ENCODE data around the gene TOR2A. TPM values are rescaled to one million over a fixed set of nuclear protein-coding genes. Genes with fewer than 3 reads are reported as not detected.

Gene TOR2A
- total RNA-seq, 1 donor from 2014 or later: not detected

DNA sequence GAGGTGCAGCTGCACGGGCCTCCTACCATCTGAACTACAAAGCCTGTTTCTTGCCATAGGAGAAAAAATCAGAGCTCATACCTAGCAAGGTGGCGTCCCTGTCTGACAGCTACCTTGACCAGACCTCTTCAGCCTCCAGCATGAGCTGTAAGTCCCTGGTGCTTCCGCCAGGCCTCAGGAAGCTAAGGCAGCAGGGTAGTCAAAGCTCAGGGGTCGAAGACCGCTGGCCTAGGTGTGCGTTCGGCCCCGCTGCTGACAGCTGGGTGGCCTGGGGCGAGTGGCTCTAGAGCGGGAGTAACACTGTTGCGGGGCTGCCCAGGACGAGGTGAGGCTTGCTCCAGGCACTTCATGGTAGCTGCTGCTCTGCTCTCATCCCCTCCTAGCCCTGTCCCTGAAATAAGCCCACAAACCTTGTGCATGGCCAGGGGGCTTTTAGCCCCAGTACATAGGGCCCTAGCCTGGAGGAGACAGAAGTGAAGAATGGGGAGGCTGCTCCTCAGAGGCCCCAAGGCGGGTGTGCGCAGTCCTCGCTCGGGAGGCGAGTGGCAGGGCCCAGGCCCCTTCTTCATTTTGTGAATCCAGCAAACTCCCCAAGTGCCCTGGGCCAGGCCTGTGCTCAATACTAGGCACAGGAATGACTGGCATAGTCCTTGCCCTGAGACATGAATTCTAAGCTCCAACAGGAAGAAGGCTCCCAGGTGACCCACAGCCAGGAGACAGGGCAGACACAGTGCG, 5.4 kb downstream of the TOR2A start:
- Histone ChIP-seq H3K4me3 (no peak overlapping the region), H3K9me3 (no peaks in the 10 kb centered on the region), H3K27ac (no peak overlapping the region), H3K36me3 (peaks cover 0 to 19% of the 10 kb centered on the region in 2 donors), H3K4me1 (peaks cover 7% of the 10 kb centered on the region in 2 donors), H3K27me3 (no peaks in the 10 kb centered on the region)
- TF ChIP-seq, protein P1, sequence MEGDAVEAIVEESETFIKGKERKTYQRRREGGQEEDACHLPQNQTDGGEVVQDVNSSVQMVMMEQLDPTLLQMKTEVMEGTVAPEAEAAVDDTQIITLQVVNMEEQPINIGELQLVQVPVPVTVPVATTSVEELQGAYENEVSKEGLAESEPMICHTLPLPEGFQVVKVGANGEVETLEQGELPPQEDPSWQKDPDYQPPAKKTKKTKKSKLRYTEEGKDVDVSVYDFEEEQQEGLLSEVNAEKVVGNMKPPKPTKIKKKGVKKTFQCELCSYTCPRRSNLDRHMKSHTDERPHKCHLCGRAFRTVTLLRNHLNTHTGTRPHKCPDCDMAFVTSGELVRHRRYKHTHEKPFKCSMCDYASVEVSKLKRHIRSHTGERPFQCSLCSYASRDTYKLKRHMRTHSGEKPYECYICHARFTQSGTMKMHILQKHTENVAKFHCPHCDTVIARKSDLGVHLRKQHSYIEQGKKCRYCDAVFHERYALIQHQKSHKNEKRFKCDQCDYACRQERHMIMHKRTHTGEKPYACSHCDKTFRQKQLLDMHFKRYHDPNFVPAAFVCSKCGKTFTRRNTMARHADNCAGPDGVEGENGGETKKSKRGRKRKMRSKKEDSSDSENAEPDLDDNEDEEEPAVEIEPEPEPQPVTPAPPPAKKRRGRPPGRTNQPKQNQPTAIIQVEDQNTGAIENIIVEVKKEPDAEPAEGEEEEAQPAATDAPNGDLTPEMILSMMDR (IDR thresholded peaks at IDR 0.05): no peak
- intact Hi-C loops (cut with DNase I): no loop called here
- no peak for DNase-seq (ENCODE audit: low spot score in 2 of 2)

DNA sequence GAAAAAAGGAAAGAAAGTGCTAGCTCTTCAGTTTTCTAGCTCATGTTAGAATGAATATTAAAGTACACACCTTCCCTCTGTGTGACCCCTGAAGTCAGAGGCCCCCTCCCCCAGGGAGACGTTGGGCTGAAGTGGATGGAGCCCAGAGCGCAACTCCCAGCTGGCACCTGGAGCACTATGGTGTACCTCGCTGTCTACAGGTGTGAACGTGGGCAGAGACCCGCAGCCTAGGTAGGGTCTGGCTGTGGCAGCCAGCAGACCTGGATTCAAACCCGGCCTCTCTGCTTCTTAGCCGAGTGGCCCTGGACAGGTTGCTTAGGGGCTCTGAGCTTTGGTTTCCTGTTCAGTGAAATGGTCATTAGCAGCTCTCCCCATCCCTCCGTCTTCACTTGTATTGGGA, 6.3 kb downstream of the TOR2A start:
- TF ChIP-seq, protein P1 (IDR thresholded peaks at IDR 0.05): no peak
- Histone ChIP-seq H3K27ac (no peak overlapping the region), H3K27me3 (no peaks in the 10 kb centered on the region), H3K4me3 (no peak overlapping the region), H3K4me1 (peaks cover 2 to 9% of the 10 kb centered on the region in 2 donors), H3K9me3 (no peaks in the 10 kb centered on the region), H3K36me3 (peaks cover 0 to 19% of the 10 kb centered on the region in 2 donors)
- intact Hi-C loops (cut with DNase I): no loop called here
- DNase-seq (ENCODE audit: low spot score in 2 of 2): no peak

DNA sequence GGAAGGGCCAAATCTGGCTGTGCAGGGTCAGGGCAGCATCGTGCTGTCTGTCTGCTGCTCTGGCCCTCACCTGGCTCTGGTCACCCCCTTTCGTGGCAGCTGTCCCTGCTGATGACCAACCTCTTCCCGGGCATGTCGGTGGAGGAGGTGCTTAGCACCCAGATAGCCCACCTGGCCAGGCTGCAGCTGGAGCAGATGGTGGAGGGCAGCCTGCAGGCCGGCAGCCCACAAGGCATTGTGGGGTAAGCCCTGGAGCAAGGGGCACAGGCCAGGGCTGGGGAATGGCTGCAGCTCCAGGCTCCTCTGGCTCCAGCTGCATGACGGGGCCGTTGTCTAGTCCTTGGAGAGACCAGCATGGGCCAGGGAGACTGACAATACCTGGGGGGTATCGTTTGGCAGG, 8.2 kb downstream of the TOR2A start:
- no peak for DNase-seq (ENCODE audit: low spot score in 2 of 2)
- Histone ChIP-seq H3K4me3 (no peak overlapping the region), H3K36me3 (peaks cover 0 to 8% of the 10 kb centered on the region in 2 donors), H3K4me1 (peaks cover 2 to 11% of the 10 kb centered on the region in 2 donors), H3K9me3 (no peaks in the 10 kb centered on the region), H3K27me3 (no peaks in the 10 kb centered on the region), H3K27ac (no peak overlapping the region)
- TF ChIP-seq, protein P1 (IDR thresholded peaks at IDR 0.05): no peak
- intact Hi-C loops (cut with DNase I): no loop called here

DNA sequence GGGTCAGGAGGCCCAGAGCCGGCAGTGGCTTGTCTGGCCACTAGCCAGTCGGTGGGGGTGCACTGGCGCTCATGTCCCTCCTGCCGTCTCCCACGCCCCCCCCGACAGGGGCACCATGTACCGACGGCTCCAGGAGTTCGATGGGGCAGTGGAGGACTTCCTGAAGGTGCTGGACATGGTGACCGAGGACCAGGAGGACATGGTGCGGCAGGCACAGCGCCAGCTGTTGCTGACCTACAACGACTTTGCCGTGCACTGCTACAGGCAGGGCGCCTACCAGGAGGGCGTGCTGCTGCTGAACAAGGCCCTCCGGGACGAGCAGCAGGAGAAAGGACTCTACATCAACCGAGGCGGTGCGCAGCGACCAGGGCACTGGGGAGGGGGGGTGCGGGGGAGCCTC, 11.1 kb downstream of the TOR2A start:
- Histone ChIP-seq H3K9me3 (no peaks in the 10 kb centered on the region), H3K27ac (no peak overlapping the region), H3K36me3 (no peaks in the 10 kb centered on the region), H3K4me3 (no peak overlapping the region), H3K4me1 (peaks cover 2 to 11% of the 10 kb centered on the region in 2 donors), H3K27me3 (no peaks in the 10 kb centered on the region)
- intact Hi-C loops (cut with DNase I): loop anchor here (5.0 kb wide), 1 partner anchor 212 kb away; no protein-coding TSS in a partner anchor
- no peak for DNase-seq (ENCODE audit: low spot score in 2 of 2)
- TF ChIP-seq, protein P1 (IDR thresholded peaks at IDR 0.05): no peak

DNA sequence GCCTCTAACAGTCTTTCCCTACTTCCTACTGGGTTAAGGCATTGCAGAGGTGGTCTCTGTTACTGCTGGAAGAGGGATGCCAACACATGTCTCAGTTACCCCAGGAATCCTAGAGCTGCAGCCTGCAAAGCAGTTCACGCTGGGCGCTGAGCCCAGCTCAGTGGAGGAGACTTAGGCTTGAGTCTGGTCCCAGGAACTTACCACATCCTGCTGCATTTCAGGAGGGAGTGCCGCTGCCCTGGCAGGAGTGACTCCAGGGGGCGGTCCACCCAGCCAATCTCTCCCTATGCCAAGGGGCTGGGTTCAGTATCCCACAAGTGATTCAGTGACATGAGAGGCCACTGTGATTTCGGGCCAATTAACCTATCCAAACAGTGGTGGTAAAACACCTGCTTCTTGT, 11.7 kb downstream of the TOR2A start:
- TF ChIP-seq, protein P1 (IDR thresholded peaks at IDR 0.05): no peak
- Histone ChIP-seq H3K27me3 (no peaks in the 10 kb centered on the region), H3K4me3 (no peak overlapping the region), H3K9me3 (no peaks in the 10 kb centered on the region), H3K4me1 (peaks cover 2 to 11% of the 10 kb centered on the region in 2 donors), H3K36me3 (no peaks in the 10 kb centered on the region), H3K27ac (no peak overlapping the region)
- no peak for DNase-seq (ENCODE audit: low spot score in 2 of 2)
- intact Hi-C loops (cut with DNase I): loop anchor here (5.0 kb wide), 1 partner anchor 211 kb away; no protein-coding TSS in a partner anchor
